ENCODE measurements around the gene PDXP.

PDXP gene

DNA sequence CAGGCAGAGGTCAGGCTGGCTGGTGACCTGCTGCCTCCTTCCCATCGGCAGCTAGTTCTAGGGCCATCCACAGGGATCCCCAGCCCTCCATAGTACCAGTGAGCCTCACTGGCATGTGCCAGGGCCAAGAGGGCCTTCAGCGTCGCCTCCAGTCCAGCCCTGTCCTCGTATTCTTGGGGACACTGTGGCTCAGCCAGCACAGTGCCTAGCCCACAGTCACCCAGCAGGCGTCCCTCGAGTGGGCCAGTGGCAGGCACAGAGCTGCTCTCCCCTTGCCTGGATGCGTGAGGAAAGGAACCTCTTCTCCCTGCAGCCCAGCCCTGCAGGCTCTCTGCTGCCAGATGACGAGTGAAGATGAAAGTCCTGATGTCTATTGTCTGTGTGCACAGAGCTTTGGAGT, 29.7 kb upstream of the PDXP start:
- TF ChIP-seq, protein P1, sequence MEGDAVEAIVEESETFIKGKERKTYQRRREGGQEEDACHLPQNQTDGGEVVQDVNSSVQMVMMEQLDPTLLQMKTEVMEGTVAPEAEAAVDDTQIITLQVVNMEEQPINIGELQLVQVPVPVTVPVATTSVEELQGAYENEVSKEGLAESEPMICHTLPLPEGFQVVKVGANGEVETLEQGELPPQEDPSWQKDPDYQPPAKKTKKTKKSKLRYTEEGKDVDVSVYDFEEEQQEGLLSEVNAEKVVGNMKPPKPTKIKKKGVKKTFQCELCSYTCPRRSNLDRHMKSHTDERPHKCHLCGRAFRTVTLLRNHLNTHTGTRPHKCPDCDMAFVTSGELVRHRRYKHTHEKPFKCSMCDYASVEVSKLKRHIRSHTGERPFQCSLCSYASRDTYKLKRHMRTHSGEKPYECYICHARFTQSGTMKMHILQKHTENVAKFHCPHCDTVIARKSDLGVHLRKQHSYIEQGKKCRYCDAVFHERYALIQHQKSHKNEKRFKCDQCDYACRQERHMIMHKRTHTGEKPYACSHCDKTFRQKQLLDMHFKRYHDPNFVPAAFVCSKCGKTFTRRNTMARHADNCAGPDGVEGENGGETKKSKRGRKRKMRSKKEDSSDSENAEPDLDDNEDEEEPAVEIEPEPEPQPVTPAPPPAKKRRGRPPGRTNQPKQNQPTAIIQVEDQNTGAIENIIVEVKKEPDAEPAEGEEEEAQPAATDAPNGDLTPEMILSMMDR (IDR thresholded peaks at IDR 0.05; ENCODE audit: low read depth, low read length, missing control alignments) = no peak
- in situ Hi-C loops (cut with HindIII; ENCODE audit: low sequenced_read_pairs) = no loop called here

DNA sequence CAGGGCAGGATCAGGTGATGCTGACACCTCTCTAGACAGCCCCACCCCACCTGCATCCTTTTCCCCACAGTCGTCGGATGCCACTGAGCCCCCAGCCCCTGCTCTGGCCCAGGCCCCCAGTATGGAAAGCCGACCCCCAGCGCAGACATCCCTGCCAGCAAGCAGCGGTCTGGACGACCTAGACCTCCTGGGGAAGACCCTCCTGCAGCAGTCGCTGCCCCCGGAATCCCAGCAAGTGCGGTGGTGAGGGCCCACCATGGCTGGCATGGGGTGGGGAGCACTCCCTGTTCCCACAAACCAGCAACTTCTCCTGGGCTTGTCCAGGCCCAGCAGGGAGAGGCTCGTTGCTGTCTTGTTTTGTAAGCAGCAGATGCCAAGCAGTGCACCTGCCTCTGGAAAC, 28.6 kb upstream of the PDXP start:
- DNase-seq (ENCODE audit: low read depth) = no peak
- H3K4me3 ChIP-seq (ENCODE audit: low read depth, low read length) = no peak overlapping the region
- in situ Hi-C loops (cut with HindIII; ENCODE audit: low sequenced_read_pairs) = no loop called here
- TF ChIP-seq, protein P1 (IDR thresholded peaks at IDR 0.05; ENCODE audit: low read depth, low read length, missing control alignments) = no peak

More for the DNA sequence above, 29.7 kb upstream of the PDXP start:
- no peak for DNase-seq (ENCODE audit: low read depth)
- H3K4me3 ChIP-seq (ENCODE audit: low read depth, low read length) = no peak overlapping the region

DNA sequence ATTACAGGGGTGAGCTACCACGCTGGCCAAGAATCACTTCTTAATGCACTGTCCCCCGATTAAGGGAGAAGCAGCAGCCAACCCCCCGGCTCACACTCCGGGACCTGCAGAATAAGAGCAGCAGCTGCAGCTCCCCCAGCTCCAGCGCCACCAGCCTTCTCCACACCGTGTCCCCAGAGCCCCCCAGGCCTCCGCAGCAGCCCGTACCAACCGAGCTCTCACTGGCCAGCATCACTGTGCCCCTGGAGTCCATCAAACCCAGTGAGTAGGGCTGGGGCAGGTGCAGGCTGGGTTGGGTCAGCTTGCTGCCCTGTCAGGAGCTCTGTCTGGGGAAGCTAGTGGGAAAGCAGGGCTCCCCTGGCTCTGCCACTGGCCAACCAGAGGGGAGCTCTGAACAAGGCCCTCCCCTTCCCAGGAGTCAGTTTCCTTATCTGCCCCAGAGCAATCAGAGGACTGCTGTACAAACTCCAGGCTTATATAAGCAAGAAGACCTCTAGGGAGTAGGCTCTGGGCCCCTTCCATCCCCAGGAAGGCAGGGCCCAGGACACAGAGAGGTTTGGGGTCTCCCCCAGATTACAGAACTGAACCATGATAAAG, 27.6 kb upstream of the PDXP start:
- TF ChIP-seq, protein P1 (IDR thresholded peaks at IDR 0.05; ENCODE audit: low read depth, low read length, missing control alignments) = no peak
- DNase-seq (ENCODE audit: low read depth) = no peak
- no peak overlapping the region for H3K4me3 ChIP-seq (ENCODE audit: low read depth, low read length)
- in situ Hi-C loops (cut with HindIII; ENCODE audit: low sequenced_read_pairs) = no loop called here

DNA sequence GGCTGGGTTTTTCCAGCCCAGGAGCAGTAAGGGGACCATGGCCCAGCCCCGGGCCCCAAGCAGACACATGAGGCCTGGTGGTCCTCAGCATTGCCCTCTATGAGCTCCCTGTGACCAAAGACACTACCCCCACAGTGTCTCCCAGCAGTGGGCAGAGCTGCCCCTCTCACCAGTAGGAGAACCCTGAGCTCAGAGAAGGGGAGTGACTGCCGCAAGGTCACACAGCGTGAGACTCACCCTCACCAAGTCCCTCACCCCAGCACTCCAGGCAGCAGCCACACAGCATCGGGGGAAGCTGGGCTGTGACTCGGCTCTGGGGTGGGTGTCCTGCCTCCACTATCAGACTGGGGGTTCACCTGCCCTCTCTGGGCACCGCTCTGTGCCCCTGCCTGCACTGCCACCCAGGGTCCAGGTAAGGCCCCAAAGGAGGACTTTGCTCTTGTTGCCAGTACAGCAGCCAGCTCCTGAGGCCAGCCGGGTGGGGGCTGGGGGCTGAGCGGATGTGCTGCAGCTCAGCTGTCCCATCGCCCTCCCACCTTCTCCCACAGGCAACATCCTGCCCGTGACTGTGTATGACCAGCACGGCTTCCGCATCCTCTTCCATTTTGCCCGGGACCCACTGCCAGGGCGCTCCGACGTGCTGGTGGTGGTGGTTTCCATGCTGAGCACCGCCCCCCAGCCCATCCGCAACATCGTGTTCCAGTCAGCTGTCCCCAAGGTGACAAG, 26.9 kb upstream of the PDXP start:
- no peak for DNase-seq (ENCODE audit: low read depth)
- H3K4me3 ChIP-seq (ENCODE audit: low read depth, low read length) = no peak overlapping the region
- in situ Hi-C loops (cut with HindIII; ENCODE audit: low sequenced_read_pairs) = no loop called here
- TF ChIP-seq, protein P1 (IDR thresholded peaks at IDR 0.05; ENCODE audit: low read depth, low read length, missing control alignments) = no peak

DNA sequence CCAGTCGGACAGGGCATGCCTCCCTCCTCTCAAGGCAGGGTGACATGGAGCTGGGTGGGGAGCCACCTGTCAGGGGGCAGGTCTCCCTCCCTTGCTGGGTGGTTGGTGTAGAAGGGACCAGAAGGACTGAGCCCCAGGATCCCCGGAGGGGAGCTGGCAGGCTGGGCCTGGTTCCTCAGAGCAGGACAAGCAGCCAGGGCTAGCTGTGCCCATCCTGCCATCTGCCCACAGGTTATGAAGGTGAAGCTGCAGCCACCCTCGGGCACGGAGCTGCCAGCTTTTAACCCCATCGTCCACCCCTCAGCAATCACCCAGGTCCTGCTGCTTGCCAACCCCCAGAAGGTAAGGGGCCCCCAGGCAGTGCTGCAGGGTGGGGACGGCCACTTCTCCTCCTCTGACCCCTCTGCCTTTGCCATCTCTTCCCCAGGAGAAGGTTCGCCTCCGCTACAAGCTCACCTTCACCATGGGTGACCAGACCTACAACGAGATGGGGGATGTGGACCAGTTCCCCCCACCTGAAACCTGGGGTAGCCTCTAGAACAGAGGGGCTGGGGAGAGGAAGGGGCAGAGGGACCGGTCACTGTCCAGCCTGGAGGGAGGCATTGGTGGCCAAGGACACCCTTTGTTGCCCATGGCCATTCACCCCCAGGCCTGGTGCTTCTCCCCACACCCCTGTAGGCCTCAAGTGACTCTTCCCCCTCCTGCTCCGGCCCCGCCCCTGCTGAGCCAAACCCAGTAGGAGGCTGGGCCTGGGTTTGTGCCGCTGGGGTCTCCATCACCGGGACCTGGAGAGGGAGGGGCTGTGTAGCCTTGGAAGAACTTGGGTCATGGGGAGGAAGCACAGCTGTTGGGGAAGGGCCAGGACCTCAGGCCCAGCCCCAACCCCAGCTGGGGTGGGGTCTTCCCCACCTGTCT, 26.1 kb upstream of the PDXP start:
- in situ Hi-C loops (cut with HindIII; ENCODE audit: low sequenced_read_pairs) = no loop called here
- DNase-seq (ENCODE audit: low read depth) = no peak
- no peak overlapping the region for H3K4me3 ChIP-seq (ENCODE audit: low read depth, low read length)
- TF ChIP-seq, protein P1 (IDR thresholded peaks at IDR 0.05; ENCODE audit: low read depth, low read length, missing control alignments) = no peak

DNA sequence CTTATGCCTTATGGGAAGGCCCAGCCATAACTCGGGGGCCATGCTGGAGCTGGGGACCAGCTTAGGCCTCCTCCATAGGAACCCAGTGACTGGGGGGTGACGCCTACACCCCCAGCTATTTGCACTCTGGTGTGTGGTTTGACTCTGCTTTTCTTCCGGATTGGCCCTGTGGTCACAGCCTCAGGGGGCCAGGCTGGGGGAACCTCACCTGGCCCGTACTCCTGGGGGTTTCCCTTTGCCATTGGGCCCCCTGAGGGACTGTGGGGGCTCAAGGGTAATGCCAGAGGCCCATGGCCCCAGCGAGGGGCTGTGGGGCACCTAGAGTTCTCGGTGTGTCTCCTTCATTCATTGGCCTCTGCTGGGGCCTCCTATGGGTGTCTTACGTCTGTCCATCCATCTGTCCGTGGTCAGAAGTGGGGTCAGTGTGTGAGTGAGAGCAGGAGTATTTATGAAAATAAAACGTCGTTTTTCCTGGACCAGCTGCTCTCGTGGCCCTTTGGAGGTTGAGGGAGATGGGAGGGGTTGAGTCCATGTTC, 25.4 kb upstream of the PDXP start:
- no peak overlapping the region for H3K4me3 ChIP-seq (ENCODE audit: low read depth, low read length)
- no peak for DNase-seq (ENCODE audit: low read depth)
- in situ Hi-C loops (cut with HindIII; ENCODE audit: low sequenced_read_pairs) = no loop called here
- TF ChIP-seq, protein P1 (IDR thresholded peaks at IDR 0.05; ENCODE audit: low read depth, low read length, missing control alignments) = no peak

All from astrocyte of the cerebellum (primary cell).